ENCODE data around the gene CDC16. TPM values are rescaled to one million over a fixed set of nuclear protein-coding genes. Genes with fewer than 3 reads are reported as not detected.

CDC16 gene
- total RNA-seq, 1 experiment from 2014 or later: 61.0 TPM

GRCh38 chr13:114281351-114282040, 46.8 kb downstream of the CDC16 start, which contains the start of gene UPF3A (continued):
- TF ChIP-seq, protein P1, sequence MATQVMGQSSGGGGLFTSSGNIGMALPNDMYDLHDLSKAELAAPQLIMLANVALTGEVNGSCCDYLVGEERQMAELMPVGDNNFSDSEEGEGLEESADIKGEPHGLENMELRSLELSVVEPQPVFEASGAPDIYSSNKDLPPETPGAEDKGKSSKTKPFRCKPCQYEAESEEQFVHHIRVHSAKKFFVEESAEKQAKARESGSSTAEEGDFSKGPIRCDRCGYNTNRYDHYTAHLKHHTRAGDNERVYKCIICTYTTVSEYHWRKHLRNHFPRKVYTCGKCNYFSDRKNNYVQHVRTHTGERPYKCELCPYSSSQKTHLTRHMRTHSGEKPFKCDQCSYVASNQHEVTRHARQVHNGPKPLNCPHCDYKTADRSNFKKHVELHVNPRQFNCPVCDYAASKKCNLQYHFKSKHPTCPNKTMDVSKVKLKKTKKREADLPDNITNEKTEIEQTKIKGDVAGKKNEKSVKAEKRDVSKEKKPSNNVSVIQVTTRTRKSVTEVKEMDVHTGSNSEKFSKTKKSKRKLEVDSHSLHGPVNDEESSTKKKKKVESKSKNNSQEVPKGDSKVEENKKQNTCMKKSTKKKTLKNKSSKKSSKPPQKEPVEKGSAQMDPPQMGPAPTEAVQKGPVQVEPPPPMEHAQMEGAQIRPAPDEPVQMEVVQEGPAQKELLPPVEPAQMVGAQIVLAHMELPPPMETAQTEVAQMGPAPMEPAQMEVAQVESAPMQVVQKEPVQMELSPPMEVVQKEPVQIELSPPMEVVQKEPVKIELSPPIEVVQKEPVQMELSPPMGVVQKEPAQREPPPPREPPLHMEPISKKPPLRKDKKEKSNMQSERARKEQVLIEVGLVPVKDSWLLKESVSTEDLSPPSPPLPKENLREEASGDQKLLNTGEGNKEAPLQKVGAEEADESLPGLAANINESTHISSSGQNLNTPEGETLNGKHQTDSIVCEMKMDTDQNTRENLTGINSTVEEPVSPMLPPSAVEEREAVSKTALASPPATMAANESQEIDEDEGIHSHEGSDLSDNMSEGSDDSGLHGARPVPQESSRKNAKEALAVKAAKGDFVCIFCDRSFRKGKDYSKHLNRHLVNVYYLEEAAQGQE (IDR thresholded peaks at IDR 0.05; ENCODE audit: low read depth): no peak
- TF ChIP-seq MAX (IDR thresholded peaks at IDR 0.05): no peak
- TF ChIP-seq RAD21 (IDR thresholded peaks at IDR 0.05; ENCODE audit: low read depth): no peak

DNA sequence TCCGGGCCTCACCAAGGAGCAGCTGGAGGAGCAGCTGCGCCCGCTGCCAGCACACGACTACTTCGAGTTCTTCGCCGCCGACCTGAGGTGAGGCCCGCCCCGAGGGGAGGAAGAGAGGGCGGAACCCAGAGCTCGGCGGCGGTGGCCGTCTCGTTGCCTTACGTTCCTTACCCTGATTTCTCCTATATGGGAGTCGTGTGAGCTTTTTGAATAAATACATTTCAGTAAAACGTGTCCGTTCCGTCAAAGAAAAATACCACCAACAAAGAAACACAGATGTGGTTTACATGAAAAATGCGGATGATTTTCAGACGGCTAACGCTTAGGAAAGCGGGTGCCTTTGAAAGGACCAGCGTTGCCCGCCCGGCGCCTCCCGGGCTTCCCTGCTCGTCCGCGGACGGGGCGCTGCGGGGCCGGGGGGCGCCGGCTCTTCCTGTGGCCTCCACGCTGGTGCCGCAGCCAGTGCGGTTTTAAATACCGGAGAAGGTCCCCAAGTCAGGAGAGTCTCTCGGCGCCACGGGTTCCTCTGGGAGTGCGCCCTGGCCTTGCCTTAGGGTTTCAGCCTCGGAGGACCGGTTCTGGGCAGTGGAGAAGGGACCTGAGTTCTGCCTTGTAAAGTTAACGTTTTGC, 47.5 kb downstream of the CDC16 start:
- ChIA-PET RAD21 (ENCODE audit: low non-redundant PET in 1 of 2, low total read pairs in 2 of 2, uncharacterized antibody in 2 of 2, unreplicated experiment in 2 of 2) (no interaction called here), CTCF (interaction anchor here (1.1 kb wide), 1 partner anchor 16 kb away, joined by 3 read pairs; no protein-coding TSS in a partner anchor), POLR2A (interaction anchor here (1.6 kb wide), 1 partner anchor 31 kb away, joined by 7 read pairs; no protein-coding TSS in a partner anchor)
- peak overlapping the region; percentile 72 to 89 for H3K4me3 ChIP-seq (replicated peaks in 1 of 2; ENCODE audit: low read depth in 1 of 2, low read length in 2 of 2)
- intact Hi-C loops (cut with micrococcal nuclease): loop anchor here (2.0 kb wide), 1 partner anchor 31 kb away; no protein-coding TSS in a partner anchor
- ATAC-seq (peak; percentile 74), DNase-seq (ENCODE audit: low read depth, low spot score) (no peak)
- no peaks in the 10 kb centered on the region for H3K27me3 ChIP-seq (ENCODE audit: insufficient read depth, low read length)
- H3K79me2 ChIP-seq (ENCODE audit: insufficient read depth, low read length): peaks cover 21% of the 10 kb centered on the region
- H3K27ac ChIP-seq (ENCODE audit: low read depth, low read length): peak overlapping the region; percentile 71
- no peak for TF ChIP-seq SRF (IDR thresholded peaks at IDR 0.05; ENCODE audit: low read depth)
- TF ChIP-seq POLR2AphosphoS5 (IDR thresholded peaks at IDR 0.05; ENCODE audit: low read depth, low read length): peak; percentile 55
- TF ChIP-seq CTCF (IDR thresholded peaks at IDR 0.05 in 2 of 3, conservative IDR thresholded peaks at IDR 0.05 in 1 of 3; ENCODE audit: borderline replicate concordance in 1 of 3, insufficient read depth in 1 of 3, low read depth in 2 of 3, low read length in 2 of 3): no peak
- peak; percentile 52 for TF ChIP-seq TCF7L2 (IDR thresholded peaks at IDR 0.05; ENCODE audit: borderline replicate concordance, extremely low read depth, insufficient read depth, insufficient read length)
- TF ChIP-seq POLR2A (IDR thresholded peaks at IDR 0.05; ENCODE audit: borderline replicate concordance, extremely low read depth, insufficient read depth, insufficient read length): peak; percentile 7
- no peak for TF ChIP-seq CEBPB (IDR thresholded peaks at IDR 0.05; ENCODE audit: low read depth)
- peak; percentile 60 for TF ChIP-seq ZFX (IDR thresholded peaks at IDR 0.05)
- H3K36me3 ChIP-seq (ENCODE audit: control insufficient read depth in 1 of 2, insufficient read depth in 2 of 2, low read length in 2 of 2): peaks cover 7 to 15% of the 10 kb centered on the region in 2 experiments; a peak in 2 of 4 replicates
- no peaks in the 10 kb centered on the region for H3K9me2 ChIP-seq (ENCODE audit: insufficient read depth)
- no peaks in the 10 kb centered on the region for H4K20me1 ChIP-seq (ENCODE audit: insufficient read depth)
- peak overlapping the region; percentile 89 for H3K9ac ChIP-seq (ENCODE audit: low read length)
- peak overlapping the region; percentile 92 for H3K4me2 ChIP-seq (ENCODE audit: low read length)
- peaks cover 15 to 23% of the 10 kb centered on the region in 2 experiments for H3K4me1 ChIP-seq (ENCODE audit: control insufficient read depth in 1 of 2, insufficient read depth in 2 of 2, low read length in 2 of 2)
- H3K9me3 ChIP-seq (ENCODE audit: control insufficient read depth in 1 of 2, insufficient read depth in 1 of 2, low read depth in 1 of 2, low read length in 2 of 2): no peaks in the 10 kb centered on the region
- no TSS peak for BruUV-seq (replicated peaks)
- peak overlapping the region; percentile 55 for H2AFZ ChIP-seq (ENCODE audit: low read depth, low read length, poor library complexity, severe bottlenecking)
